PC-3 (cell line): ENCODE results near the gene CAMTA1. TPM values are rescaled to one million over a fixed set of nuclear protein-coding genes. Genes with fewer than 3 reads are reported as not detected.

Experiments
- ATAC-seq: fragments of 200-7000 bp; cut with Tn5 transposase; 2 replicates; pipeline ENCODE4 v1.9.1; 2020; ENCODE audit warnings: mild to moderate bottlenecking, moderate library complexity
- BruUV-seq: library from RNA; stranded (reverse); fragments of 400-500 nt; replicated peaks from 2 replicates; lab custom pipeline; 2021; lab: Mats Ljungman, UMichigan
- CTCF ChIA-PET: fragments of 300-600 bp; sonication (Branson Sonifier 250); formaldehyde crosslinking; loops from one replicate; lab custom pipeline; 2022; ENCODE audit warnings: antibody characterized with exemption; lab: Charles Lee
- POLR2A ChIA-PET: fragments of 300-600 bp; sonication (Branson Sonifier 250); formaldehyde crosslinking; loops from one replicate; lab custom pipeline; 2022; ENCODE audit warnings: antibody characterized with exemption; ENCODE audit not compliant: unreplicated experiment; lab: Charles Lee
- DNase-seq: peaks from one replicate; pipeline ENCODE4 v3.0.0-alpha.2; 2015
- H2AFZ ChIP-seq: fragments of 300-600 bp; sonication (generic); 2 replicates; pipeline ENCODE4 v1.6.0; 2016; ENCODE audit warnings: antibody characterized with exemption, low read length
- H3F3A ChIP-seq: fragments of 300-600 bp; sonication (generic); one replicate; pipeline ENCODE4 v1.6.0; 2017; ENCODE audit warnings: antibody characterized with exemption, low read length, control low read depth, mild to moderate bottlenecking; ENCODE audit not compliant: unreplicated experiment
- H3K27ac ChIP-seq: fragments of 300-600 bp; sonication (generic); 2 replicates; pipeline ENCODE4 v1.5.1; 2016; ENCODE audit warnings: mild to moderate bottlenecking, low read length
- H3K27me3 ChIP-seq: fragments of 300-600 bp; sonication (generic); 2 replicates; pipeline ENCODE4 v1.6.1; 2016; ENCODE audit warnings: low read length, mixed read lengths
- H3K36me3 ChIP-seq: fragments of 300-600 bp; sonication (generic); 2 replicates; pipeline ENCODE4 v1.6.1; 2016; ENCODE audit warnings: low read depth, mixed run types, low read length, mixed read lengths
- H3K4me1 ChIP-seq: fragments of 300-600 bp; sonication (generic); 2 replicates; pipeline ENCODE4 v1.5.1; 2016; ENCODE audit warnings: low read length; ENCODE audit not compliant: insufficient read depth
- H3K4me2 ChIP-seq: fragments of 300-600 bp; sonication (generic); 2 replicates; pipeline ENCODE4 v1.6.0; 2016; ENCODE audit warnings: low read length
- H3K4me3 ChIP-seq: fragments of 300-600 bp; sonication (generic); 2 replicates; pipeline ENCODE4 v1.5.1; 2016; ENCODE audit warnings: mild to moderate bottlenecking, low read length, mixed read lengths
- H3K79me2 ChIP-seq: fragments of 300-600 bp; sonication (generic); 2 replicates; pipeline ENCODE4 v1.6.1; 2017; ENCODE audit warnings: low read length, mixed read lengths
- H3K9ac ChIP-seq: fragments of 300-600 bp; sonication (generic); 2 replicates; pipeline ENCODE4 v1.6.0; 2016; ENCODE audit warnings: mild to moderate bottlenecking, low read length
- H3K9me2 ChIP-seq: fragments of 300-600 bp; sonication (generic); replicated peaks from 2 replicates; pipeline ENCODE4 v1.6.1; 2016; ENCODE audit warnings: mixed run types, low read length, mixed read lengths
- H3K9me3 ChIP-seq: fragments of 300-600 bp; sonication (generic); 2 replicates; pipeline ENCODE4 v1.6.1; 2016; ENCODE audit warnings: low read length, mixed read lengths
- H4K20me1 ChIP-seq: fragments of 300-600 bp; sonication (generic); 2 replicates; pipeline ENCODE4 v1.6.1; 2016; ENCODE audit warnings: low read length, mixed read lengths
- EZH2 ChIP-seq: fragments of 300-600 bp; sonication (generic); IDR thresholded peaks from one replicate; pipeline ENCODE4 v1.6.1; 2017; ENCODE audit warnings: antibody characterized with exemption, mild to moderate bottlenecking, low read length; ENCODE audit not compliant: unreplicated experiment
- EZH2phosphoT487 ChIP-seq: fragments of 300-600 bp; sonication (generic); IDR thresholded peaks from 2 replicates; pipeline ENCODE4 v1.6.1; 2018; ENCODE audit warnings: mild to moderate bottlenecking, antibody characterized with exemption, low read length, borderline replicate concordance
- intact Hi-C: fragments of 100-400 bp; cut with micrococcal nuclease; formaldehyde crosslinking; loops from 2 replicates; pipeline ENCODE4 v1.9.0; 2023
- total RNA-seq: library from RNA; depleted of rRNA; stranded (reverse); fragments of >200 nt; gene quantifications from 2 replicates; pipeline ENCODE4 v1.2.3, GENCODE V29; 2014
- TF ChIP-seq, protein P1 (sequence below): fragments of 300-600 bp; sonication (generic); conservative IDR thresholded peaks from 2 replicates; pipeline ENCODE4 v1.5.1; 2017; ENCODE audit warnings: antibody characterized with exemption, low read depth, mild to moderate bottlenecking, low read length

The CAMTA1 gene
- total RNA-seq, 1 experiment from 2014 or later = 40.8 TPM

DNA sequence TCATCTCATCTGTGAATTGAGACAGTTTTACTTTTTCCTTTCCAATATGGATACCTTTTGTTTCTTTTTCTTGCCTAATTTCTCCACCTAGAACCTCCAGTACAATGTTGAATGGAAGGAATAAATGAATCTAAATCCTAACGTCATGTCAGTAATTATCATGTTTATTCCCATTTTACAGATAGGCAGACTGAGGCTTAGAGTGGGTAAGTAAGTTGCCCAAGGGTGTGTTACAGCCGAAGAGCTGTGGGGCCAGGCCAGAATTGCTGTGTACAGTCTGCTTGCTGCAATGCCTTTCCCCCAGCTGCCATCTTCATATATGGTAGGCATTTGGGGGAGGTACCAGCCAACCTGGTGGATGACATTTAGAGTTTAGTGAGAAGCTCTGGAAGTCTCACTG lies 162.7 kb downstream of the CAMTA1 start:
- no peaks in the 10 kb centered on the region for H4K20me1 ChIP-seq
- no TSS peak for BruUV-seq
- H3K4me2 ChIP-seq = no peak overlapping the region
- no peaks in the 10 kb centered on the region for H3K9me3 ChIP-seq
- H3K36me3 ChIP-seq = no peaks in the 10 kb centered on the region
- no peaks in the 10 kb centered on the region for H3K27me3 ChIP-seq
- ATAC-seq (no peak), DNase-seq (no peak)
- no peak overlapping the region for H3K9ac ChIP-seq
- H2AFZ ChIP-seq = no peak overlapping the region
- intact Hi-C loops = loop anchor here (5.0 kb wide), 1 partner anchor 254 kb away; no protein-coding TSS in a partner anchor
- no peaks in the 10 kb centered on the region for H3F3A ChIP-seq
- CTCF ChIA-PET = no interaction called here
- TF ChIP-seq EZH2 (no peak), EZH2phosphoT487 (no peak)
- TF ChIP-seq, protein P1, sequence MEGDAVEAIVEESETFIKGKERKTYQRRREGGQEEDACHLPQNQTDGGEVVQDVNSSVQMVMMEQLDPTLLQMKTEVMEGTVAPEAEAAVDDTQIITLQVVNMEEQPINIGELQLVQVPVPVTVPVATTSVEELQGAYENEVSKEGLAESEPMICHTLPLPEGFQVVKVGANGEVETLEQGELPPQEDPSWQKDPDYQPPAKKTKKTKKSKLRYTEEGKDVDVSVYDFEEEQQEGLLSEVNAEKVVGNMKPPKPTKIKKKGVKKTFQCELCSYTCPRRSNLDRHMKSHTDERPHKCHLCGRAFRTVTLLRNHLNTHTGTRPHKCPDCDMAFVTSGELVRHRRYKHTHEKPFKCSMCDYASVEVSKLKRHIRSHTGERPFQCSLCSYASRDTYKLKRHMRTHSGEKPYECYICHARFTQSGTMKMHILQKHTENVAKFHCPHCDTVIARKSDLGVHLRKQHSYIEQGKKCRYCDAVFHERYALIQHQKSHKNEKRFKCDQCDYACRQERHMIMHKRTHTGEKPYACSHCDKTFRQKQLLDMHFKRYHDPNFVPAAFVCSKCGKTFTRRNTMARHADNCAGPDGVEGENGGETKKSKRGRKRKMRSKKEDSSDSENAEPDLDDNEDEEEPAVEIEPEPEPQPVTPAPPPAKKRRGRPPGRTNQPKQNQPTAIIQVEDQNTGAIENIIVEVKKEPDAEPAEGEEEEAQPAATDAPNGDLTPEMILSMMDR = no peak
- H3K4me1 ChIP-seq = no peaks in the 10 kb centered on the region
- H3K9me2 ChIP-seq = no peaks in the 10 kb centered on the region
- H3K79me2 ChIP-seq = no peaks in the 10 kb centered on the region
- POLR2A ChIA-PET = no interaction called here
- H3K27ac ChIP-seq = no peak overlapping the region
- H3K4me3 ChIP-seq = no peak overlapping the region

DNA sequence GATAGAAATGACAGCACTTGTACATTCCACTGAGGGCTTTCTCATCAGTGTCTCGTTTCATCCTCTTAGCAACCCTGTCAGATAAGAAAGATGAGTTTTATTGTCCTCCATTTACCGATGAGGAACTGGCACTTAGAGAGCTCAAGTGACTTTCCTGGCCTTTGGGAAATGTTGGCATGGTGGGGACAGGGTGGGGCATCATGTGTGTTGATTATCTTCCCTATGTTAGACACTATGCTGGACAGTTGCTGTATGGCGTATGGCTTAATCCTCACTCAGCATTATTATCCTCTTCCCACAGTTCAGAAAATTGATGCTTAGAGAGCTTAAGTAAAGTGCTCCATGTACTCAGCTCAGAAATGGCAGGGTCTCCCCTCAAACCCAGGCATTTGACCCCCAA lies 163.2 kb downstream of the CAMTA1 start:
- no peak for ATAC-seq
- no peak overlapping the region for H3K4me2 ChIP-seq
- no peaks in the 10 kb centered on the region for H3F3A ChIP-seq
- CTCF ChIA-PET = no interaction called here
- no peak for DNase-seq
- no peak overlapping the region for H3K9ac ChIP-seq
- no peaks in the 10 kb centered on the region for H3K9me2 ChIP-seq
- intact Hi-C loops = loop anchor here (5.0 kb wide), 1 partner anchor 254 kb away; no protein-coding TSS in a partner anchor
- H3K79me2 ChIP-seq = no peaks in the 10 kb centered on the region
- no peaks in the 10 kb centered on the region for H3K27me3 ChIP-seq
- no peaks in the 10 kb centered on the region for H4K20me1 ChIP-seq
- H2AFZ ChIP-seq = no peak overlapping the region
- POLR2A ChIA-PET = no interaction called here
- no peaks in the 10 kb centered on the region for H3K4me1 ChIP-seq
- no TSS peak for BruUV-seq
- H3K27ac ChIP-seq = no peak overlapping the region
- TF ChIP-seq EZH2 (no peak), EZH2phosphoT487 (no peak)
- TF ChIP-seq, protein P1 = no peak
- no peaks in the 10 kb centered on the region for H3K9me3 ChIP-seq
- no peak overlapping the region for H3K4me3 ChIP-seq
- no peaks in the 10 kb centered on the region for H3K36me3 ChIP-seq

DNA sequence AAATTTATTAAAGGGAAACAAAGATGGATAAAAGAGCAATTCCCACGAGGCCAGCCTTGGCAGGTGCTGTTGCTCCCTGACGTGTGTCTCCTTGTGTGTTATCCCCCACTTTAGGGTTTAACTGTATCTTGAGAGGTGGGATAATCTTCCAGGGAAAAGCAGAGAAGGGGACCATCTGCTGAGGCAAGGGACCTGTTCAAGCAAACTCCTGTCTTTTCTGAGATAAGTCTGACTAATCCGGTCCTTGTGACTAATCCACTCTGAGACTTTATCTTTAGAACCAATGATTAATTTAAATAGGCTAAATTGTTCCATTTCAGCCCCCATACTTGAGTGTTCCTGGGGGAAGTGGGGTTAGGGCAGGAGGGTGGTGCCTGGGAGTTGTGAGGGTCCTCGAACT lies 163.6 kb downstream of the CAMTA1 start:
- ATAC-seq (no peak), DNase-seq (peak; percentile 15)
- H3K27me3 ChIP-seq = no peaks in the 10 kb centered on the region
- no peaks in the 10 kb centered on the region for H3K79me2 ChIP-seq
- no peaks in the 10 kb centered on the region for H3K36me3 ChIP-seq
- intact Hi-C loops = loop anchor here (5.0 kb wide), 1 partner anchor 253 kb away; no protein-coding TSS in a partner anchor
- H3K27ac ChIP-seq = no peak overlapping the region
- no TSS peak for BruUV-seq
- ChIA-PET CTCF (no interaction called here), POLR2A (no interaction called here)
- H3K4me1 ChIP-seq = no peaks in the 10 kb centered on the region
- H3F3A ChIP-seq = no peaks in the 10 kb centered on the region
- H3K9me3 ChIP-seq = no peaks in the 10 kb centered on the region
- H2AFZ ChIP-seq = no peak overlapping the region
- H3K4me3 ChIP-seq = no peak overlapping the region
- no peaks in the 10 kb centered on the region for H4K20me1 ChIP-seq
- TF ChIP-seq, protein P1 = no peak
- TF ChIP-seq EZH2phosphoT487 (no peak), EZH2 (no peak)
- no peak overlapping the region for H3K4me2 ChIP-seq
- H3K9ac ChIP-seq = no peak overlapping the region
- H3K9me2 ChIP-seq = no peaks in the 10 kb centered on the region
